NCI-H187 (cell line): Measurements from ENCODE around the gene UQCR11.

ENCODE experiments used
- DNase-seq, 2 experiments: peaks; one replicate each; lab custom pipeline; 2025; lab: John Stamatoyannopoulos, UW

Gene UQCR11

GRCh38 chr19:1634938-1635243 lies 29.6 kb upstream of the UQCR11 start:
- no peak for DNase-seq

- DNase-seq: no peak
Measured at GRCh38 chr19:1634242-1634937, 29.1 kb upstream of the UQCR11 start.

- no peak for DNase-seq
Measured at GRCh38 chr19:1633269-1633826, 28.1 kb upstream of the UQCR11 start.

DNA sequence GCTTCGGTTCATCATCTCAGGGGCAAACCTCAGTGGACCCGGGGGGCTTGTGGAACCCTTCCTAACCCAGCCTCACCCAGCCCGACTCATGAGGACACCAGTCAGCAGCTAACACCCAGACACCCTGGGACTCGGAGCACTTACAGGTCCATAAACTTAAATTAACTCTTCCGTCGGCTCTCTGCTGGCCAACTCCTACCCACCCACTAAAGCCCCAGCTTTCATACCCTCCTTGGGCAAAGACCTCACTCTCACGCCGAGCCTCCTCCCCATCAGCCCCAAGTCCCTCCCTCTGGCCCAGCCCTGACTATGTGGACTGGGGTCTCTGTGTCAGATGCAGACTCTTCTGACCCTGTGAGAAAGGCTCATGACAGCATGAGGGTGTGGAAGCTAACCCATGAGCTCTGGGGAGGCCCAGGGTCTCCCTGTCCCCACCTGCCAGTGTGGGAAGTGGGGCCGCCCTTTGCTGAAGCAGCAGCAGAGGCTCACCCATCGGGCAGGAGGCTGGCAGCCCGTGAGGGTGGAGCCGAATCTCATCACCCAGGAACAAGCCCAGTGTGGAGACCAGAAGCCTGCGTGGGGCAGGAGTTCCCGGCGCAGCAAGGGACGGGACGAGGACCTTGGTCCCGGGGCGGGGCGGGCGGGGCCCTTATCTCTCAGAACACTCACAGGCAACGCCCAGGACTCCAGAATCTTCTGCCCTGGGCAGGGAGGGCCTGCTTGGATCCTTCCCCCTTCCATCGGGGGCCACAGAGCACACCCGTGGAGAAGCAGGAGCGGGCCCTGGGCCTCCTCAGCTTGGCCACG lies 27.4 kb upstream of the UQCR11 start:
- DNase-seq: no peak

DNA sequence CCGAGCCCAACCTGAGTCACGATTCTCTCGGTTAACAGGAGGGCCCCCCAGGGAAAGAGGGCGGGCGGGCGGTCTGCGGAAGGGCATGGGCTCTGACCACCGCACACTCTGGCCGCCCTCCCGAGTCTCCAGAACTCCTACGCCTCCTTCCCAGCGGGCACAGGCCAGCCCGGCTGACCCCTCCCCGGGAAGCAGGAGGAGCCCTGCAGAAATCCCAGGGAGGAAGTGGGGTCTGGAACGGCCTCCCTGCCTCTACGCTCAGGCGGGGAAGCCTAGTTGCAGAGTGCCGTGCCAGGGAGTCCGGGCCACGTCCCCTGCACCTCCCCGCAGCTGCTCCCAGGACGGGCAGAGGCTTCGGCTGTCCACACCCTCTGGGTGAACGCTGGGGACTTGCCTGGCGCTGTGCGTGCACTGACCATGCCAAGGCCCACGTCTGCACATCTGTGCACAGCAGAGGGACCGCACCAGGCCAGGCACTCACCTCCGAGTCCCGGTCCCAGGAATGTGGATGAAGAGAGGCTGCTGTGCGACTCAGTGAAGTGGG lies 26.4 kb upstream of the UQCR11 start:
- DNase-seq: no peak

DNA sequence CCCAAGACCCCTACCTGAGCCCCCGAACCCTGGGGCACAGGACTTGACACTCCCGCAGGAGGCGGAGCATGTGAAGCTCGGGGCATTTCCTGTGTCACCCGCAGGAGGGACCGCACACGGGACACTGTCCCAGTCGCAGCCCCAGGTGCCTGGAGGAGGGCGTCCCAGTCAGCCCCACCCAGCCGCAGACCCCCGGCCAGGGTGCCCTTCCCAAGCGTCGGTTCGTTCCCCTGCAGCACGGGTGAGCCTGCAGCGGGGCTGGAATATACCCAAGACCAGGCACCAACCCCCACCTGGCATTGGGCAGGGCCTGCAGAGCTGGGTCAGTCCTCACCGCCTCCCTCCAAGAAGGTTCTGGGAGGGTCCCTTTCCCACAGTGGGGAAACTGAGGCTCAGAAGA lies 25.5 kb upstream of the UQCR11 start:
- no peak for DNase-seq

- no peak for DNase-seq
Measured at GRCh38 chr19:1630012-1630411, 24.8 kb upstream of the UQCR11 start.

DNA sequence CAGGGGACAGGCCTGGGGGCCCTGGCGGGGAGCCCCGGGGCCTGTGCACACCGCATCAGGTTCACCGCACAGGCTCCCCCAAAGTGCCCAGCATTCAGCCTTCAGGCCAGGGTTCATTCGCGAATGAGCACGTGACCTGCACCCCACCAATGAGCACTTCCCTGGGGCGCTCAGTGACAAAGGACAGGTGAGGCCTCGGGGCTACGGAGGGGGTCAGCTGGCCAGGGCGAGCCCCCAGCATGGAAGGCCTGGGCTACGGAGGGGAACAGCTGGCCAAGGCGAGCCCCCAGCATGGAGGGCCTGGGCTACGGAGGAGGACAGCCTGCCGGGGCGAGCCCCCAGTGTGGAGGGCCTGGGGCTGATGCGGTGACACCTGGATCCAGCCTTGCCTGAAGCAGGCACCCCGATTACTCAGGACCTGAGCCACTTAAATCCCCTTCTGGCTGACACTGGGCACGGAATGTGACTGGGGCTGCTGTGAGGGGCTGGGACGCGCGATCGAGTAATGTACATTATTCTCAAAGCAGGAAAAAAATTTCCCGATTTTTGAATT lies 24.1 kb upstream of the UQCR11 start:
- DNase-seq: no peak

DNA sequence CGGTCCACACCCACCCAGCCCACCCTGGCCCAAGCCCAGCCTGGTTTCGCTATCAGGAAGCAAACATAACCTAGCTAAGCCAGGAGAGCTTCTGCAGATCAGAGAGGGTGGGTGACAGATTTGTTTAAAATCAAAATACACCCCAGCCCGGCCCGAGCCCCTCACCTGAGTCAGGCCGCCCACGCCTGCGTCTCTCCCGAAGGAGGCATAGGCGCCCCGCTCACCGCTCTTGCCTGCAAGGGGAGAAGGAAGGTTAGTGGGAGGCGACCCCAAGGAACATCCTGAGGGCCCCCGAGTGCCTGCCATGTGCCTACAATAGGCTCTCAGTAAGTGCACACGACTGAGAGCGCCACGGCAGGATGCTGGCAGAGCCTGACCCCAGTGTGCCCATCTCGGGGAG lies 21.9 kb upstream of the UQCR11 start:
- DNase-seq: no peak

DNA sequence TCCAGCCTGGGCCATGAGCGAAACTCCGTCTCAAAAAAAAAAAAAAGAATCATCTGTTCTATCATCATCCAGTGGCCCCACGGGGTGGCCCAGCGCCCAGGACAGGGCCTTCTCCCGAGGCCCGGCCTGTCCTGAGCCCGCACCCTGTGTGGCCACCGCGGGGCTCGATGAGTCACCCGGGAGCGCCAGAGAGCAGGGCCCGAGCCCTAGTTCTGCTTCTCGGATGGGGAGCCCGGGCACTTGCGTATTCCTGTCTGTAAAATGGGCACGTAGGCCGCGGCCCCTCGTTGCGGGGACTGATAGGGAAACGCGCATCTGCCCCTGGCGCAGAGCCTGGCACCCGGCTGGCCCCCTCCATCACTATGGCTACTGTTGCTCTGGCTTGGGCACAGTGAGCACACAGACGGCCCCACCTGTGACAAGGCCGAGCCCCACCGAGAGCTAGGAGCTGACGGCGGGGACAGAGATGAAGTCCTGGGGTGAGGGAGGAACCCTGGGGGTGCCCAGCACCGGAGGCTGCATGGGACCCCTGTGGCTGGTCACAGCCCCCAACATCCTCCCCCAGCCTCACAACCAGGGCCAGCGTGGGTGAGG lies 21.3 kb upstream of the UQCR11 start:
- no peak for DNase-seq

DNA sequence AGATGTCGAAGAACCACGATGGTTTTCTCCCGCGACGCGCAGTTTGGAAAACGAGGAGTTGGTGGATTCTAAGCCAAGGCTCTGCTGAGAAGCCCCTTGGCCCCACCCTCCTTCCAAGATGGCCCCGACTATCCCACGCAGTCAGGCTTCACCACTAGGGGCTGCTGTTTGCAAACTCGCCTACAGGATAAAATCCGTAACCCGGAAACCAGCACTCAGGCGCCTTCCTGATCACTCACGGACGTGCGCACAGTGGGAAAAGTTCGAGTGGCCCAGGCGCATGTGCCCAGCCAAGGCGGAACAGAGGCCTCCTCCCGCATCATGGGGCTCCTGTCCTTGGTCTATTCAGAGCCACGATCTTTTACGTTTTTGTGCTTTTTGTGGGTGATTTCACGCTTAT lies 19.2 kb upstream of the UQCR11 start:
- DNase-seq: no peak

DNA sequence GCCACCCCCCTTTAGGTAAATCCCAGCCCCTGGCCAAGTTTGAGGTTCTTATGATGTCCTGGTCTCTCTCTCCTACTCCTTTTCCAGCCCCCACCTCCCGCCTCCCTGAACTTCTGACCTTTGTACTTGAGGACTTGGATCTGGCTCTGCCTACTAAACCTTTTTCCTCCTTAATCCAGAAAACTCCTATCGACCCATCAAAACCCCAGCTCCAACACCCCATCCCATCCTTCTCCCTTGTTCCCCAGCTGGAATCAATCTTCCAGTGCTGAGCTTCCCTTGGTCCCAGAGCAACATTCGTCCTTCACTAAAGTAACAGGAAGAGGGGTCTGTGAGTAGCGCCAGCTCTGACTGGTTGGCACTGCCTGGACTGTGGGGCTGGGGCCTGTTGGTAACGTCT lies 17.3 kb upstream of the UQCR11 start:
- DNase-seq: no peak

GRCh38 chr19:1622007-1622406 lies 16.7 kb upstream of the UQCR11 start:
- DNase-seq: no peak

GRCh38 chr19:1621574-1621973 lies 16.3 kb upstream of the UQCR11 start:
- DNase-seq: no peak

DNA sequence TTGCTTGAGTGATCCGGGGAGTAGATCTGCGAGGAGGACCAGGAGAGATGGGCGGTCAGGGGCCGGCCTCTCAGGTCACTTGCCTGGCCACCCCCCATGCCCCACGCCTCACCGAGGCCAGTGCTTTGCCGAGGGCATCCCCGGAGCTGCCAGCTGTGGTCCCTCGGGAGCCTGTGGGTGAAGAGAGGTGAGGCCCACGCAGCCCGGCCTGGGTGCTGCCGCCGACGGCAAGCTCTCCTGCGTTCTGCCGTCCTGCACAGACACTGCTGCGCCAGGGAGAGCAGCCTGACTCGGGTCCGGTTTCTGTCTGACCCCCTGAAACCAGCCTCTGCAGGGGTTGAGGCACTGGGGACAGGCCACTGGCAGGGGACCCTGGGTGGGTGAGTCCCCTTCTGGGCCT lies 15.8 kb upstream of the UQCR11 start:
- DNase-seq: no peak

DNA sequence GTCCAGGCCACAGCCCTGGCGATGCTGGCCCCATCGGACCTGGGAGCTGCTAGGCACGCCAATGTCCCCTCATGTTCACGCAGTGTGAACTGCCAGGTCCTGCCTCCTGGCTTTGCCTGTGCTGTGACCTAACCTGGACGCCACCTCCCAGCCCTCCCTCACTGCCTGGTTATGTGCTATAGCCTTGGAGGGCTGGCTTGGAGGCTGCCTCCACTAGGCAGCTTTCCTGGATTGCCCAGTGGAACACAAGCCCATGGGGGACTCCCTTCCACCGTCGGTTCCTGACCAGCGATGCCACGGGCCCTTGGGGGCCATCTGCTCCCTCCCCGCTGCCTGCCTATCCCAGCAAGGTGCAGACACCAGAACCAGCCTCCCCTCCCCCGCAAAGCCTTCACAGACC lies 15.2 kb upstream of the UQCR11 start:
- DNase-seq: no peak

GRCh38 chr19:1619703-1620102 lies 14.4 kb upstream of the UQCR11 start:
- no peak for DNase-seq

DNA sequence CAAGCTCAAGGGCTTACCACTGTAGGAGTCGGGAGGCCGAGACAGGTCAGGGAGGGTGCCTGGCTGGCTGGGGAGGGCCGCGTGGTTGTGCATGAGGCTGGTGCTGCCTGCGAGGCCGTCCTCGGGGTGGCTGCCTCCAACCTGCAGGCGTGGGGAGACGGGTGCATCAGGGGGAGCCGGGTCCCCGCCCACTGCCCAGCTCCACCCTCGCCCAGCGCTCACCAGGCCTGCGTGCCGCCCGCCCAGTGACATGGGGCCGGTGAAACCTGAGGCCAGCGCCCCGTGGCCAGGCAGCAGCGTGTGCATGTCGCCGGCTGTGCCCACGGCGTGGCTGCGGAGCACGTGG lies 13.8 kb upstream of the UQCR11 start:
- no peak for DNase-seq

DNA sequence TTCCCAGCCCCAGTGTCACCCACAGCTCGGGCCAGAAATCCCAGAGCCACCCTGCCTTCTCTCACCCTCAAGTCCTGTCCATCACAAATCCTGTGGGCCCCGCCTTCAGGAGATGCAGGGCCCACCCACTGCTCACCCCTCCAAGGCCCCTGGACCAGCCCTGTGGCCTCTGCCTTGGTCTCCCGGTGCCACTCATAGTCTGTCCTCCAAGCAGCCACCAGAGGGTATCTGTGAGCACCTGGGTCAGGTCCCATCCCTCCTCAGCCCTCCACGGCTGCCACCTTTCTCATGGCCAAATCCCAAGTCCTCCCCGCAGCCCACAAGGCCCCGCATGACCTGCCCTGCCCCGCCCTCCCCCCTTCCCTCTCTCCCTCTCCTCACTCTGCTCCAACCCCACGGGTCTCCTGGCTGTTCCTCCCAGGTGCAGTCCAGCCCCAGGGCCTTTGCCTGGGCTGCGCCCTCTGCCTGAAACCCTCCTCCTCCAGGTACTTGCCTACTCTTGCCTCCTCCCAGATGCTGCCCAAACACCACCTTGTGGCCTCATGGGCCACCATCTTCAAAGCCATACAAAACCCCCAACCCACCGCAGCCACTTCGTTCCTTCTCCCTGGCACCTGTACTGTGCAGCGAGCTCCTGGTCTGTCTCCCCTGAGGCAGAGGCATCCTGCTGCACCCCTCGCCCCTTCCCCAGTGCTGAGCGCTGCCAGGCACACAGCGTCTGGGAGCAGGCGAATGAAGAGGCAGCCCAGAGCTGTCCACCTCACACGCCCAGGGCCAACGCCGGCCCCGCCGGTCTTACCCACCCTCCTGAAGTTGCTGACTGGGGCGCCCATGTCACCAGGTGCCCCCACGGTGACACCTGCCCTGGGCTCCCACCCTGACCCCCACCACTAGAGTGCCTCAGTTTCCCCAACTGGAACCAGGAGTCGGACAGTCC lies 13.2 kb upstream of the UQCR11 start:
- DNase-seq: no peak

GRCh38 chr19:1616875-1617274 lies 11.6 kb upstream of the UQCR11 start:
- no peak for DNase-seq

GRCh38 chr19:1616396-1616795 lies 11.1 kb upstream of the UQCR11 start:
- no peak for DNase-seq
